ENCODE measurements around the gene LARP4. TPM values are rescaled to one million over a fixed set of nuclear protein-coding genes. Genes with fewer than 3 reads are reported as not detected.

LARP4 gene
- total and polyA plus RNA-seq, 9 of the 15 experiments (the other 6 are each of a cell fraction or from before 2014, with no cell fraction given), result 31.6 to 84.5 (median 52.4) TPM

DNA sequence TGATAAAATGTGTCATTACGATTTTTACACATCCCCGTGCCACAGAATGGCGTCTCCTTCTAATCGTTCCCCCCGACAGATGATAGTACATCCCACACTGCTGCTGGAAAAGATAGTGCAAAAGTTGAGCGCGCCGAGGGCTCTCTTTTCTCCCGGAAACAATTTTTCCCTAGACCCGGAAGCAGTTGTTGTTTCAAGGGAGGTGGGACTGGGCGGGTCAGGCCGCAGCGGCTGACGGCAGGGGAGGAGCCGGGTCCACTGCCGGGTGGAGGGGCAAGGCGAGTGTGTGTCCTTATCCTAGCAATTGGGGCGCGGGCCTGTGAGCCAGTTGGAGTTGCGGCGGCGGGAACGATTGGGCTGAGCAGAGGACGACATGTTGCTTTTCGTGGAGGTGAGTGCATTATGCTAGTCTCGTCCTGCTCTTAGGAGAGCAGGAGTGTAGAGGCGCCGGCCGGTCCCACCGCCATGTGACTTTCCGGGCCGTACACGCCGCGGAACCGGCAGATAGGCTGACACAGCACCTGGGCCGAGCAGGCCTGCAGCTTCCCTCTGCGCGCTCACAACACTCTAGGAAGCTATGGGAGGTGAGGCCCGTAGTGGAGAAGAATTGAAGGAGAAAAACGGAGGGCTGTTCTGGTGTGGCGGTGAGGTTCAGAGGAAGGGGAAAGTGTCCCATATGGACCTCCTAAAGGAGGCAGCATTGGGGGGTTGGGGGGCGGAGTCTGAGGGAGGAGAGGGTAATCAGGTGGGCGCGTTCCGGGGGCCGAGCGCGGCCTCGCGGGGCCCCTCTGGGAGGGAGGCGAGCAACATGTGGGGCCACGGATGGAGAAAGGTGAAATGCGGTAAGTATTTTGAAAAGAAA, at the start of gene LARP4 (continued):
- no peak for TF ChIP-seq NELFE (IDR thresholded peaks at IDR 0.05; ENCODE audit: insufficient read depth, insufficient read length)
- TF ChIP-seq CAMTA2 (CRISPR knock-in tag; conservative IDR thresholded peaks at IDR 0.05), result 0 out of 2 replicates have a peak, but pooled peaks have one; percentile 33
- no peak for TF ChIP-seq EWSR1 (IDR thresholded peaks at IDR 0.05; ENCODE audit: borderline replicate concordance, low read depth, partially characterized antibody)
- TF ChIP-seq, protein P1, sequence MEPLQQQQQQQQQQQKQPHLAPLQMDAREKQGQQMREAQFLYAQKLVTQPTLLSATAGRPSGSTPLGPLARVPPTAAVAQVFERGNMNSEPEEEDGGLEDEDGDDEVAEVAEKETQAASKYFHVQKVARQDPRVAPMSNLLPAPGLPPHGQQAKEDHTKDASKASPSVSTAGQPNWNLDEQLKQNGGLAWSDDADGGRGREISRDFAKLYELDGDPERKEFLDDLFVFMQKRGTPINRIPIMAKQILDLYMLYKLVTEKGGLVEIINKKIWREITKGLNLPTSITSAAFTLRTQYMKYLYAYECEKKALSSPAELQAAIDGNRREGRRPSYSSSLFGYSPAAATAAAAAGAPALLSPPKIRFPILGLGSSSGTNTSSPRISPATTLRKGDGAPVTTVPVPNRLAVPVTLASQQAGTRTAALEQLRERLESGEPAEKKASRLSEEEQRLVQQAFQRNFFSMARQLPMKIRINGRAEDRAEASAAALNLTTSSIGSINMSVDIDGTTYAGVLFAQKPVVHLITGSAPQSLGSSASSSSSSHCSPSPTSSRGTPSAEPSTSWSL (CRISPR knock-in tag; IDR thresholded peaks at IDR 0.05; ENCODE audit: borderline replicate concordance), result peak; percentile 50; the same call in 1 of the 2 replicates
- TF ChIP-seq PPARD (CRISPR knock-in tag; IDR thresholded peaks at IDR 0.05), result no peak
- no peak for TF ChIP-seq TRIM25 (IDR thresholded peaks at IDR 0.05; ENCODE audit: borderline replicate concordance)
- TF ChIP-seq KLF10 (CRISPR knock-in tag; IDR thresholded peaks at IDR 0.05), result no peak
- TF ChIP-seq NCOA2 (IDR thresholded peaks at IDR 0.05; ENCODE audit: partially characterized antibody in 2 of 2), result no peak
- no peak for TF ChIP-seq ZNF764 (CRISPR knock-in tag; IDR thresholded peaks at IDR 0.05; ENCODE audit: low read depth)
- TF ChIP-seq PYGO2 (tag; IDR thresholded peaks at IDR 0.05), result no peak
- TF ChIP-seq ZNF146 (CRISPR knock-in tag; IDR thresholded peaks at IDR 0.05; ENCODE audit: unreplicated experiment), result no peak
- no peak for TF ChIP-seq ETS2 (tag; IDR thresholded peaks at IDR 0.05; ENCODE audit: borderline replicate concordance, poor library complexity, severe bottlenecking)
- TF ChIP-seq PHB (CRISPR knock-in tag; IDR thresholded peaks at IDR 0.05), result no peak
- peak; percentile 73 for TF ChIP-seq LCOR (CRISPR knock-in tag; IDR thresholded peaks at IDR 0.05)
- TF ChIP-seq ZNF77 (CRISPR knock-in tag; IDR thresholded peaks at IDR 0.05), result no peak
- no peak for TF ChIP-seq SMARCA4 (IDR thresholded peaks at IDR 0.05)
- no peak for TF ChIP-seq ZBTB12 (CRISPR knock-in tag; IDR thresholded peaks at IDR 0.05)
- no peak for TF ChIP-seq GMEB1 (CRISPR knock-in tag; IDR thresholded peaks at IDR 0.05)
- TF ChIP-seq MXI1 (IDR thresholded peaks at IDR 0.05; ENCODE audit: low read depth, low read length), result peak; percentile 35; the same call in 1 of the 2 replicates
- TF ChIP-seq ZBTB33 (CRISPR knock-in tag; IDR thresholded peaks at IDR 0.05), result no peak; the same call in 1 of the 2 replicates
